K562 (cell line): ENCODE measurements around the gene NXT1. TPM values are rescaled to one million over a fixed set of nuclear protein-coding genes. Genes with fewer than 3 reads are reported as not detected.
A peak's percentile ranks its signal among the peaks of the same experiment; 100 is the strongest.

Source experiments
- ATAC-seq: fragments of 200-7000 bp; cut with Tn5 transposase; 3 replicates; pipeline ENCODE4 v1.9.1; 2020; ENCODE audit warnings: moderate library complexity
- BruUV-seq: library from RNA; stranded (reverse); fragments of 400-500 nt; replicated peaks from 2 replicates; lab custom pipeline; 2021; lab: Mats Ljungman, UMichigan
- CTCF ChIA-PET: fragments of 300-600 bp; formaldehyde crosslinking; extraction: SDS; loops from one replicate; lab custom pipeline; 2021; ENCODE audit warnings: low intra/inter-chr PET ratio; lab: Yijun Ruan, JAX
- POLR2A ChIA-PET: fragments of 300-600, 350-650 bp; sonication (Branson Sonifier 250); formaldehyde crosslinking; extraction: SDS; loops from one replicate; lab custom pipeline; 2021; ENCODE audit warnings: antibody characterized with exemption, inconsistent platforms; lab: Yijun Ruan, JAX
- DNase-seq, 4 experiments: peaks; one replicate each; pipeline versions ENCODE4 v3.0.0 to v3.0.0-alpha.2; 2011 to 2018; ENCODE audit warnings: low spot score in 3 of 4, mixed read lengths in 3 of 4; ENCODE audit errors: extremely low read depth in 1 of 4
- FAIRE-seq: peaks from 2 replicates; lab custom pipeline; 2011; peaks lifted over from hg19 to GRCh38; lab: Jason Lieb, UNC
- H2AFZ ChIP-seq: 2 replicates; pipeline ENCODE4 v1.6.0; 2011; ENCODE audit warnings: low read depth, low read length, control low read depth, inconsistent platforms
- H3K27ac ChIP-seq: fragments of 200-600 bp; 3 replicates; pipeline ENCODE4 v1.8.0; 2011; ENCODE audit warnings: low read depth, mild to moderate bottlenecking, control low read depth, inconsistent platforms, low read length, moderate library complexity, mixed read lengths; ENCODE audit errors: extremely low read depth
- H3K27me3 ChIP-seq, 2 experiments: fragments of 300-600 bp in 1 of 2; 2 replicates in 1 of 2; 3 replicates in 1 of 2; pipeline versions ENCODE4 v1.6.0 to v1.8.0; 2011; ENCODE audit warnings: inconsistent platforms in 2 of 2, low read length in 2 of 2, mild to moderate bottlenecking in 1 of 2, mixed read lengths in 1 of 2, moderate library complexity in 1 of 2; ENCODE audit not compliant: control insufficient read depth in 2 of 2, insufficient read depth in 2 of 2
- H3K36me3 ChIP-seq: fragments of 300-600 bp; 3 replicates; pipeline ENCODE4 v1.8.0; 2011; ENCODE audit warnings: mild to moderate bottlenecking, low read length, inconsistent platforms; ENCODE audit not compliant: control insufficient read depth, insufficient read depth
- H3K4me1 ChIP-seq, 2 experiments: fragments of 200-600 bp in 1 of 2; replicated peaks in 1 of 2; 2 replicates in 1 of 2; 3 replicates in 1 of 2; pipeline versions ENCODE4 v1.5.1 to v1.8.0; 2011; ENCODE audit warnings: inconsistent platforms in 2 of 2, low read length in 2 of 2, mild to moderate bottlenecking in 1 of 2, mixed read lengths in 1 of 2, moderate library complexity in 1 of 2; ENCODE audit not compliant: control insufficient read depth in 2 of 2, insufficient read depth in 2 of 2
- H3K4me2 ChIP-seq: 2 replicates; pipeline ENCODE4 v1.6.1; 2011; ENCODE audit warnings: low read length, control low read depth, inconsistent platforms, mixed read lengths; ENCODE audit not compliant: insufficient read depth
- H3K4me3 ChIP-seq: fragments of 200-600 bp; sonication (generic), shearing (Covaris generic); 2 replicates; pipeline ENCODE4 v1.5.1; 2016; ENCODE audit warnings: control low read depth, inconsistent platforms
- H3K79me2 ChIP-seq: fragments of 200-600 bp; 3 replicates; pipeline ENCODE4 v1.8.0; 2011; ENCODE audit warnings: low read length, inconsistent platforms; ENCODE audit not compliant: control insufficient read depth, insufficient read depth
- H3K9ac ChIP-seq, 2 experiments: 2 replicates each; pipeline versions ENCODE4 v1.6.0 to v1.6.1; 2011; ENCODE audit warnings: low read depth in 2 of 2, low read length in 2 of 2, control low read depth in 1 of 2, inconsistent platforms in 1 of 2, mild to moderate bottlenecking in 1 of 2, mixed read lengths in 1 of 2; ENCODE audit not compliant: insufficient read depth in 1 of 2
- H3K9me1 ChIP-seq: one replicate; pipeline ENCODE4 v1.6.0; 2011; ENCODE audit warnings: inconsistent platforms, mild to moderate bottlenecking, low read length, moderate library complexity; ENCODE audit not compliant: control insufficient read depth, insufficient read depth
- H3K9me3 ChIP-seq: replicated peaks from 2 replicates; pipeline ENCODE4 v1.5.1; 2011; ENCODE audit warnings: low read depth, low read length, inconsistent platforms; ENCODE audit not compliant: control insufficient read depth, insufficient read depth
- H4K20me1 ChIP-seq: replicated peaks from 2 replicates; pipeline ENCODE4 v1.6.1; 2011; ENCODE audit warnings: low read length, inconsistent platforms, mixed read lengths; ENCODE audit not compliant: control insufficient read depth, insufficient read depth
- KAT7 ChIP-seq: sonication (generic); formaldehyde crosslinking; IDR thresholded peaks from 2 replicates; pipeline ENCODE4 v1.8.0; 2022; ENCODE audit warnings: missing genetic modification reagents, mild to moderate bottlenecking, borderline replicate concordance
- KLF10 ChIP-seq: fragments of 250-450 bp; sonication (Bioruptor Pico); IDR thresholded peaks from 2 replicates; pipeline ENCODE4 v1.6.1; 2021; ENCODE audit warnings: matching md5 sums
- KLF16 ChIP-seq: IDR thresholded peaks from 2 replicates; pipeline ENCODE4 v1.6.1; 2016; ENCODE audit warnings: antibody characterized with exemption
- TEAD2 ChIP-seq: fragments of 450-650 bp; IDR thresholded peaks from 2 replicates; pipeline ENCODE4 v1.6.1; 2016; ENCODE audit warnings: missing genetic modification characterization, control low read depth, missing compliant biosample characterization
- XRCC4 ChIP-seq: IDR thresholded peaks from one replicate; pipeline ENCODE4 v1.6.1; 2011; ENCODE audit not compliant: insufficient read depth, insufficient read length; ENCODE audit errors: extremely low read depth
- WGBS: fragments of 100-300 bp; shearing (Covaris generic); methylation state at CpG from one replicate; pipeline ENCODE4 v1.1.6; 2016; ENCODE audit warnings: low coverage, mixed read lengths; ENCODE audit not compliant: insufficient coverage; ENCODE audit errors: missing lambda C conversion rate; 5-methylcytosine and 5-hydroxymethylcytosine counted together
- in situ Hi-C: fragments of 300-500 bp; cut with MboI; formaldehyde crosslinking; loops from 4 replicates; pipeline ENCODE4 v1.15.0; 2018; ENCODE audit warnings: inconsistent platforms, mixed read lengths
- intact Hi-C: fragments of 100-400 bp; cut with micrococcal nuclease; formaldehyde crosslinking; loops from 2 replicates; pipeline ENCODE4 v1.14.2; 2022
- polyA plus RNA-seq, 8 experiments: library from polyadenylated mRNA; depleted of rRNA in 4 of 8; stranded (reverse) in 5 of 8; unstranded in 3 of 8; fragments of >200 nt; fragmentation: Nextera tagmentation in 2 of 8; fragmentation: Illumina TruSeq in 1 of 8; extraction: Ambion mirVana in 2 of 8; extraction: Trizol in 1 of 8; gene quantifications; 2 replicates each; pipeline versions ENCODE4 v1.2.1 to v1.2.3, GENCODE V29; 2011 to 2014; ENCODE audit warnings: inconsistent platforms in 1 of 8, missing spikeins in 1 of 8
- total RNA-seq, 7 experiments: library from RNA; depleted of rRNA in 6 of 7; stranded (reverse); fragments of >200 nt in 6 of 7; fragmentation: Illumina TruSeq in 2 of 7; extraction: Trizol in 2 of 7; gene quantifications; 2 replicates each; pipeline versions ENCODE4 v1.2.1 to v1.2.3, GENCODE V29; 2011 to 2021; ENCODE audit warnings: low replicate concordance in 1 of 7
- TF ChIP-seq, protein P1 (sequence below): sonication (generic); formaldehyde crosslinking; IDR thresholded peaks from 2 replicates; pipeline ENCODE4 v1.8.0; 2022; ENCODE audit warnings: mild to moderate bottlenecking, missing genetic modification reagents, borderline replicate concordance
- TF ChIP-seq, protein P2 (sequence below), 2 experiments: fragments of 450-650 bp; IDR thresholded peaks; 2 replicates each; pipeline ENCODE4 v1.6.1; 2016

Gene NXT1
- total and polyA plus RNA-seq, 9 of the 15 experiments (the other 6 are each of a cell fraction or from before 2014, with no cell fraction given) = 7.7 to 50.9 (median 35.6) TPM

DNA sequence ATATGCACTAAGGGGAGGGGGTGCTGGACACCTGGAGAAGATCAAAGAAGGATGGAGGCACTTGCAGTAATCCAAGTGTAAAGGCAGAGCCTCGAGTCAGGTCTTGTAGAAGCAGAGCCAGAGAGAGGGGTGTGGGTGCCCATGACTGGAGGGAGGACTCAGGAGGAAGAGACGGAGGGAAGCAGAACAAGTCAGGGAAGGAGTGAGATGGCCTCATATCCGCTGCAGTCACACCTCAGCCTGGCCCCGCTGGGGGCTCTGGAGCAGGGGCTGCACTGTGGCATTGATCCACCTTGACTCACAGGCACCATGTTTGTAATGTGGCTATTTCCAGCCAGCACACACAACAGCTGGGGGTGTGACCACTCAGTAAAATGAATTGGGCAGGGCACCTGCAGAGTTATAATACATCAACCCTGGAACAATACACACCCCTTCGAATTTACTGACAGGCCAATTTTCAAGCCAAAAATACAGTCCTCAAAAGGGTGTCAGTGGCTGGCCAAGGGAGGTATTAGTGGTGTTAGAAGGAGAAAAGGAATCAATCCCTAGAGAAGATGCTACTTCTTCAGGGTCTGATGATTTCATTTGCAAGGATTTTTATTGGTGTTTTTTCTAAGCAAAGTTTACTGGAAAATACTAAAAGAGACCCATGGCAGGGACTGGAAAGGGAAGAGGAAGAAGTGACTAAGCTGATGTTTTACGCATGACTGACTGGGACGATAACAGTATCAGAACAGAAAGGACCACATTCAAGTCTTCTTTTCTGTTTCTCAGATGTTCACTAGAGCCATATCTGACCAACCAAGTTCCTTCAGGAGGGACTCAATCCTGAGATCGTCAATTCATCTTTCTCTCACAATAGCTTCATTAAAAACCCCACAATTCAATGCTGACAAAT is 18.9 kb upstream of the NXT1 start (continued):
- TF ChIP-seq TEAD2 (tag) = no peak
- TF ChIP-seq KLF10 = no peak
- TF ChIP-seq, protein P1, sequence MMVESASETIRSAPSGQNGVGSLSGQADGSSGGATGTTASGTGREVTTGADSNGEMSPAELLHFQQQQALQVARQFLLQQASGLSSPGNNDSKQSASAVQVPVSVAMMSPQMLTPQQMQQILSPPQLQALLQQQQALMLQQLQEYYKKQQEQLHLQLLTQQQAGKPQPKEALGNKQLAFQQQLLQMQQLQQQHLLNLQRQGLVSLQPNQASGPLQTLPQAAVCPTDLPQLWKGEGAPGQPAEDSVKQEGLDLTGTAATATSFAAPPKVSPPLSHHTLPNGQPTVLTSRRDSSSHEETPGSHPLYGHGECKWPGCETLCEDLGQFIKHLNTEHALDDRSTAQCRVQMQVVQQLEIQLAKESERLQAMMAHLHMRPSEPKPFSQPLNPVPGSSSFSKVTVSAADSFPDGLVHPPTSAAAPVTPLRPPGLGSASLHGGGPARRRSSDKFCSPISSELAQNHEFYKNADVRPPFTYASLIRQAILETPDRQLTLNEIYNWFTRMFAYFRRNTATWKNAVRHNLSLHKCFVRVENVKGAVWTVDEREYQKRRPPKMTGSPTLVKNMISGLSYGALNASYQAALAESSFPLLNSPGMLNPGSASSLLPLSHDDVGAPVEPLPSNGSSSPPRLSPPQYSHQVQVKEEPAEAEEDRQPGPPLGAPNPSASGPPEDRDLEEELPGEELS (CRISPR knock-in tag) = no peak

DNA sequence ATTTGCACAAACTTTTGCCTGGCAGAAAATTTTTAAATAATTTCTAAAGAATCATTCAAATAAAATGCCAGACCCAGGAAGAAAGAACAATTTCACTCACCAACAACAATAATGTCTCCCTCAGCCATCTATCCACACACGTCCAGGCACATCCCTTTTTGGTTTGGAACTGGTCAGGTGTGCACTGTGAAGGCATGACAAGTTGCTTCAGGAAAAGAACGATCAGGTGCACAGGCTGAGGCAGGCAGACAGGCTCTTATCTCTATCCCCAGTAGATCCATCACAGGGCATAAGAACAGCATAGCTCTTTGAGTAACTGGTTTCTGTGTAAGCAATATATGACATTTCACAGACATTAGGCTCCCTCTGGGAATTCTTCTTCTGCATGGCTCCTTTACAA is 18.1 kb upstream of the NXT1 start:
- CTCF ChIA-PET = no interaction called here
- ATAC-seq (peak; percentile 37; the same call in 1 of the 3 replicates), FAIRE-seq (no peak), DNase-seq (no peak)
- no peaks in the 10 kb centered on the region for H3K9me3 ChIP-seq
- no peaks in the 10 kb centered on the region for H3K9me1 ChIP-seq
- BruUV-seq = no TSS peak
- in situ Hi-C loops = loop anchor here (5.0 kb wide), 1 partner anchor 640 kb away; no protein-coding TSS in a partner anchor
- POLR2A ChIA-PET = interaction anchor here (1.0 kb wide), 2 partner anchors 9 to 14 kb away, joined by 3 read pairs; no protein-coding TSS in a partner anchor
- peaks cover 0 to 14% of the 10 kb centered on the region in 2 experiments; a peak in 3 of 5 replicates for H3K4me1 ChIP-seq
- TF ChIP-seq, protein P2, sequence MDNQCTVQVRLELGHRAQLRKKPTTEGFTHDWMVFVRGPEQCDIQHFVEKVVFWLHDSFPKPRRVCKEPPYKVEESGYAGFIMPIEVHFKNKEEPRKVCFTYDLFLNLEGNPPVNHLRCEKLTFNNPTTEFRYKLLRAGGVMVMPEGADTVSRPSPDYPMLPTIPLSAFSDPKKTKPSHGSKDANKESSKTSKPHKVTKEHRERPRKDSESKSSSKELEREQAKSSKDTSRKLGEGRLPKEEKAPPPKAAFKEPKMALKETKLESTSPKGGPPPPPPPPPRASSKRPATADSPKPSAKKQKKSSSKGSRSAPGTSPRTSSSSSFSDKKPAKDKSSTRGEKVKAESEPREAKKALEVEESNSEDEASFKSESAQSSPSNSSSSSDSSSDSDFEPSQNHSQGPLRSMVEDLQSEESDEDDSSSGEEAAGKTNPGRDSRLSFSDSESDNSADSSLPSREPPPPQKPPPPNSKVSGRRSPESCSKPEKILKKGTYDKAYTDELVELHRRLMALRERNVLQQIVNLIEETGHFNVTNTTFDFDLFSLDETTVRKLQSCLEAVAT (IDR thresholded peaks at IDR 0.05) = peak in 1 of 2 experiments; percentile 68; a peak in 2 of 4 replicates
- no peak for TF ChIP-seq KAT7 (CRISPR knock-in tag)
- no peak for TF ChIP-seq XRCC4
- TF ChIP-seq KLF16 = no peak
- no peak overlapping the region for H2AFZ ChIP-seq
- no peak overlapping the region for H3K4me2 ChIP-seq
- 25% methylated on average over 1 of the region's 2 CpGs for WGBS
- H3K79me2 ChIP-seq = no peaks in the 10 kb centered on the region
- H3K27me3 ChIP-seq = peaks cover 0 to 8% of the 10 kb centered on the region in 2 experiments; a peak in 2 of 5 replicates
- H3K27ac ChIP-seq = no peak overlapping the region
- H3K4me3 ChIP-seq = no peak overlapping the region
- intact Hi-C loops = no loop called here
- no peaks in the 10 kb centered on the region for H3K36me3 ChIP-seq
- no peaks in the 10 kb centered on the region for H4K20me1 ChIP-seq
- no peak overlapping the region for H3K9ac ChIP-seq
